GM21447 (cell line): Measurements from ENCODE around the gene NDST3.

Experiments
- ATAC-seq: cut with Tn5 transposase; IDR thresholded peaks from one replicate; pipeline ENCODE4 v1.9.1; 2021; ENCODE audit not compliant: unreplicated experiment

The NDST3 gene

GRCh38 chr4:118077767-118078105, 43.5 kb downstream of the NDST3 start:
- no peak for ATAC-seq

DNA sequence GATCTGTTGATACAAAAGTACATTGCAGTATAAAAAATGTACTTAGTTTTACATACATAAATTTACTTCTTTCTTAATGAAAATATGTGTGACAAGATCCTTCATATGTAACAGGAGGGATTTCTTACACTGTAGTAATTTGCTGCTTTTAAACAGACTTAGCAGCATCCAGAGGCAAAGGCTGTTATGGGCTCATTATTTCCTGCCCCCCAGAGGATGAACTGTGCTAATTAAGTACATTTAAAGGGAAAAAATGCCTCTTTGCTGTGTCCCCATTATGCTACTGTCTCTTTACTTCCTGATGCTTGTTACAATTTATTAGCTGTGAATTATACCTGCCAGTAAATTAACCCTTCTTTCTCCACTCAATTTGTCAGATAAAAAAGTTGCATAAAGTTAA, 47.1 kb downstream of the NDST3 start:
- no peak for ATAC-seq

GRCh38 chr4:118082182-118082581, 47.9 kb downstream of the NDST3 start:
- no peak for ATAC-seq

DNA sequence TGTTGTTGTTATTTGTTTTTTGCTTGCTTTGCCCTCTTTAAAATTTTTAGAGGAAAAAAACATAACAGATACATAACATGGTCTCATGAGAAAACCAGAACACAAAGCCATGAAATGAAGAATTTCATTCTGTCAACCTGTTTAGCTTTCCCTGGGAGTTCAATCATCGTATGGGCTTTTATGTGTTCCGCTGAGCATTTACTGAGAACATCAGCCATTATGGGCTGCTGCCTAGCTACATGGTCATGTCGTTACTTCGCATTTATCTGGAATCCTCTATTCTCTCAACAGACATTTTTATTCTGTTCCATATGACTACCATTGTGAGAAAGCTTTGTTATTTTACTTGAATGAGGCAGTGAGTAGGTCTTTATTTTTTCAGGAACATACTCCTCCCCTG, 51.4 kb downstream of the NDST3 start:
- no peak for ATAC-seq

- no peak for ATAC-seq
Observed at GRCh38 chr4:118086344-118086743, 52.1 kb downstream of the NDST3 start.

GRCh38 chr4:118087366-118087765, 53.1 kb downstream of the NDST3 start:
- ATAC-seq, result no peak

DNA sequence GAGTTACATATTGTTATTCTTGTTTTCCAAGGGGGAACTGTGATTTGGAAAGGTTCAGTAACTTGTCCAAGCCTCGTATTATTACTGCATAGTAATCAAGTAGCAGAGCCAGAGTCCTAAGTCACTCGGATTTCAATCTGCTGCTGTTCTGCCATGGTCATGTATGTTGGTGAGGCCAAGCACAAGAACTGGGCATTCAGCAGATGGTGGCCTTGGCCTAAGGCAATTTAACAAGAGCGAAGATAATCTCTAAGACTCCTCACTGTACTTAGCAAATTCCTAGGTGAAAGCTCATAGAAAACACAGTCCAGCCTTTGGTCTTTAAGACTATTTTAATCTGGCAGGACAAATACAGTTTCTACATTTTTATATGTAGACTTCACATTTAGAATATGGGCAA, 64.8 kb downstream of the NDST3 start:
- ATAC-seq, result no peak

DNA sequence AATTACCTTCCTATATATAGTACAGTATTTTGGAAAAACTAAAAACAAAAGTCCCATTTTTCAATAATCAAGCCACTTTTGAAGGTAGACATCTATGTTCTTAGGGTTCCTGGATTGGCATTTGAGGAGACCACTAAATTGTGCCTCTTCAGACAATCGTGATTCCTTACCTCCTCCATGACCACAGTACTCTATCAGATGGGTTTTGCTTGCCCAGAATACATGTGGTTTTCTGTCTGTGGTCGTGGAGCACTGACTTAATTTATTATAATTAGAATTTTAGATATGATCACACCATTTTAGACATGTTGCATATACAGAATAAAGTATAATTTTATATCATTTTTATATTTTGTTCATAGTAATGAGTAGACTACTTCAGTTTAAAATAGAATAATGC, 67.9 kb downstream of the NDST3 start:
- no peak for ATAC-seq

DNA sequence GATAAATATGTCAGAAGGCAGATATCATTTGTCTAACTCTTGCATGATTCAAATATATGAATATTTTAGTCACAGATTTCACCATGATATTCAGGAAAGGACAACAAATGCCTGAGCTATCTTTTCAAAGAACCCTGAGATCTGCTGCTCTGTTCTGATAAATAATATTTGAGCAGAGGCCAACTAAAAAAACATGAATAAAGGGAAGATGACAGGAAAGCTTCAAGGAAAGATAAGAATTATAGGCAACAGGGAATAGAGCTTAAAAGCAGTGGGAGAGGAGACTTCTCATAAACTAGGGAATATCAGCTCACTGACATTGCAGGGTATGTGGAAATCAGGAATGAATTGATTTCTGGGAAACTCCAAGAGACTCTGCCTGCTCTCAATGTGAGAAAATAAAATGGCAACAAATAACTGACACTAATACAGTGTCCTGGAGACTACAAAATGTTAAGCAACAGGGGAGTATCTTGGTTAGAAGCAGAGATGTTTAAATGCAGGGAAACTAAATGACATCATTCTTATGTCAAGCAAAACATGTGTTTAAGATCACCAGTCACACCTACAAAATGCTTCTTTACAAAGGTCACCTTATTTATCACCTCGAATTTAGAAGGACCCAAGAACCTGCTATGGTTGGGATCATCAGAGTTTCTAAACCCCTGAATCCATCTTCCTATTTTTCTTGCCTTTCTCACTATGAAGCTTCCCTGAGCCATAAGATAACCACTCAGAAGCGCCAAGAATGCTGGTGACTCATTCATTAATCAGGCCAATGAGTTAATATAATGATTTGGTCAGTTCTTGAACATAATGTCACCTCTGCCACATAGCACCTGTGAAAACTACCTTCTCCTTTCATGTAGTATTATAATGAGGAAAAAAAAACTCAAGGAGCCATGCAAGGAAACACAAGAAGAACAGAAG, 78.1 kb downstream of the NDST3 start:
- ATAC-seq, result no peak

GRCh38 chr4:118113220-118113619, 78.9 kb downstream of the NDST3 start:
- peak; percentile 89 for ATAC-seq

- ATAC-seq, result no peak
Observed at GRCh38 chr4:118114720-118115119, 80.4 kb downstream of the NDST3 start.

DNA sequence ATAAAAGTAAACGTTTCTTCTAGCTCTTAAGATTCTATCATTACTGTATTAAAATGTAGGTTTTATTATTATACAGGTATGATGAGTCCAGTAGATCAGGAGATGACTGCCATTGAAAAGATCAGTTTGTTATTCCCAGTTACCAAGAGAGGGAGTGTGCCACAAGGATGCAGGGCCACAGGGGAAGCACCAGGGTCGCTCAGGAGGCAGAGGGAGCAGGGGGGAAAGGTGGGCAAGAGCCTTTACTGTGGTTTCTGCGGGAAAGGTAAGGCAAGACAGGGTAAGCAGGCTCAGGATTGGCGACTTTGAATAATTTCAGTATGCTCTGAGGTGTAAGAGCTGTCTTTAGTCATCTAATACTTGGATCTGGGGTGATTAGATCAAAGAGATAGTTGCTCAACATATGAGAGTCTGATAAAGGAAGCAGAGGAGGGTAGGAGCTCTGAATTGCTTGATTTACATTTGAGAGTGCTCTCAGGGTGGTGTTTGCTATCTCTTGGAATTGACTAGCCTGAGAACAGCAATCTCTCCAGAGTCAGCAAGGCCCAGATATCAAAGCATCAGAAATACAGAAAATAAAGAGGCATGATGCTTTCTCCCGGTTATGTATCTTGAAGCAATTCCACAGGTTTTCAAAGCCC, 86.0 kb downstream of the NDST3 start:
- ATAC-seq, result no peak

GRCh38 chr4:118124997-118125396, 90.7 kb downstream of the NDST3 start:
- ATAC-seq, result no peak

GRCh38 chr4:118139241-118139640, 105.0 kb downstream of the NDST3 start:
- no peak for ATAC-seq

DNA sequence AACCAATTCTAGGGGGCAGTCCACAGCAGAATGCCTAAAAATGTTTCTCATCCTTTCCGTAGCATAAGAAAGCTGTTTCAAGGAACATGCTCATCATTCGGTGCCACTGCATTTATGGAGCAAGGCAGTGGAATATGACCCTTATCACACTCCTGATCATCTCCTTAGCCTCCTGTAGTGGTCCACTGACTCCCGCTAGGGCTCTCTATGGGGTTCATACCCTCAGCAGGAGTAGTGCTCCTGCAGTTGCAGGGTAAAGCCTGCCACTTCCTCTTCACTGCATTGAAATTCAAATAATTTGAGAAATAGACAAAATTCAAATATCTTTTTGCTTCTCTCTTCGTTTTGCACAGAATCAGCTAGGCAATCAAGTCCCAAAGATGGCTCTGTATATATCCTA, 107.0 kb downstream of the NDST3 start:
- no peak for ATAC-seq

GRCh38 chr4:118154649-118155048, 120.4 kb downstream of the NDST3 start:
- no peak for ATAC-seq

- ATAC-seq, result no peak
Observed at GRCh38 chr4:118155516-118155915, 121.2 kb downstream of the NDST3 start.

DNA sequence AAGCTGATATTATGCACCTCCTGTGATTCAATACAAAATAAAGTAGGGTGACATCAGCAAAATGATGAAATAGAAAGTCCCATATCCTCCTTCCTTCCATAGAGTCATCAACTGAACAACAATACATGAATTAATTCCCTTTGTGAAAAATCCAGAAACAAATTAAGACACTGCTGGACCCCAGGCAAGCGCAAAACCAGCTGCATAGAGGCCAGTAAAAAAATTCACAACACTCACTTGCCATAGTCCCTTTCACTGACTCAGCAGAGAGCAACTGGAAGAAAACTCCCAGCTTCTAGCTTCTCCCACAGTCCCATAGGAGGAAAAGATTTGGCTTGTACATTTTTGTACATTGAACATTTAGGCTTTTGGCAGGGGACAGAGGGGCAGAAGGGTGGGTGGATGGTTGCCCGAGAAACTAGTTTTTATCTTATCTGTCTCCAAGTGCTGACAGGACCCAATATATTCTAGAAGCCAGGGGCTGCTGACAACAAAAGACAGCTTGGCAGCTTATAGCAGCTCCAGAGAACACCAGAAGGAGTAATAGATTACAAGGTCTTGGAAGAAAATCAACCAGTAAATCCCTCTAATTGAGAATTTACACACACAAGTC, 124.6 kb downstream of the NDST3 start:
- no peak for ATAC-seq

- ATAC-seq, result no peak
Observed at GRCh38 chr4:118167306-118167705, 133.0 kb downstream of the NDST3 start.

- ATAC-seq, result no peak
Observed at GRCh38 chr4:118171381-118171780, 137.1 kb downstream of the NDST3 start.

- ATAC-seq, result no peak
Observed at GRCh38 chr4:118173126-118173525, 138.8 kb downstream of the NDST3 start.
